ENCODE measurements around the gene TSGA10IP.
A peak's percentile ranks its signal among the peaks of the same experiment; 100 is the strongest.

The TSGA10IP gene

GRCh38 chr11:65962141-65962564, 16.9 kb downstream of the TSGA10IP start:
- DNase-seq: no peak
- Mint-ChIP-seq H3K36me3 (peaks cover 41% of the 10 kb centered on the region), H3K27ac (peak overlapping the region; percentile 98), H3K4me3 (peak overlapping the region; percentile 98), H3K27me3 (no peaks in the 10 kb centered on the region), H3K9me3 (no peaks in the 10 kb centered on the region), H3K4me1 (peaks cover 52% of the 10 kb centered on the region)
- CTCF ChIA-PET: interaction anchor here (0.7 kb wide), 1 partner anchor 76 kb away, joined by 4 read pairs; no protein-coding TSS in a partner anchor

GRCh38 chr11:65964906-65965305, 19.6 kb downstream of the TSGA10IP start:
- Mint-ChIP-seq H3K27me3 (no peaks in the 10 kb centered on the region), H3K9me3 (no peaks in the 10 kb centered on the region), H3K4me3 (no peak overlapping the region), H3K27ac (no peak overlapping the region), H3K4me1 (peaks cover 37% of the 10 kb centered on the region), H3K36me3 (peaks cover 57% of the 10 kb centered on the region)
- DNase-seq: no peak
- CTCF ChIA-PET: interaction anchor here (2.1 kb wide), 1 partner anchor 76 kb away, joined by 7 read pairs; the partner anchor contains the start of gene FIBP

GRCh38 chr11:65965986-65966762, 20.9 kb downstream of the TSGA10IP start:
- no peak for DNase-seq
- CTCF ChIA-PET: interaction anchor here (2.1 kb wide), 1 partner anchor 77 kb away, joined by 7 read pairs; the partner anchor contains the start of gene FIBP
- peak overlapping the region; percentile 6 for H3K27ac Mint-ChIP-seq
- H3K9me3 Mint-ChIP-seq: no peaks in the 10 kb centered on the region
- H3K4me1 Mint-ChIP-seq: peaks cover 31% of the 10 kb centered on the region
- H3K36me3 Mint-ChIP-seq: peaks cover 63% of the 10 kb centered on the region
- H3K27me3 Mint-ChIP-seq: no peaks in the 10 kb centered on the region
- no peak overlapping the region for H3K4me3 Mint-ChIP-seq

- Mint-ChIP-seq H3K27ac (no peak overlapping the region), H3K4me1 (peaks cover 23% of the 10 kb centered on the region)
- CTCF ChIA-PET: no interaction called here
These were observed 22.2 kb downstream of the TSGA10IP start for GRCh38 chr11:65967329-65967934.

GRCh38 chr11:65968600-65969482, 23.6 kb downstream of the TSGA10IP start:
- CTCF ChIA-PET: no interaction called here
- H3K9me3 Mint-ChIP-seq: no peaks in the 10 kb centered on the region
- no peaks in the 10 kb centered on the region for H3K27me3 Mint-ChIP-seq
- no peak overlapping the region for H3K4me3 Mint-ChIP-seq
- peaks cover 64% of the 10 kb centered on the region for H3K36me3 Mint-ChIP-seq
- DNase-seq: no peak
- H3K4me1 Mint-ChIP-seq: peaks cover 13% of the 10 kb centered on the region
- no peak overlapping the region for H3K27ac Mint-ChIP-seq

More at GRCh38 chr11:65967329-65967934, 22.2 kb downstream of the TSGA10IP start:
- Mint-ChIP-seq H3K9me3 (no peaks in the 10 kb centered on the region), H3K36me3 (peaks cover 64% of the 10 kb centered on the region), H3K4me3 (no peak overlapping the region), H3K27me3 (no peaks in the 10 kb centered on the region)
- DNase-seq: no peak

GRCh38 chr11:65972116-65972515, 26.8 kb downstream of the TSGA10IP start:
- DNase-seq: no peak
- Mint-ChIP-seq H3K9me3 (no peaks in the 10 kb centered on the region), H3K36me3 (peaks cover 52% of the 10 kb centered on the region), H3K27ac (no peak overlapping the region), H3K4me3 (no peak overlapping the region), H3K4me1 (peaks cover 6% of the 10 kb centered on the region), H3K27me3 (no peaks in the 10 kb centered on the region)
- CTCF ChIA-PET: interaction anchor here (1.7 kb wide), 1 partner anchor 74 kb away, joined by 3 read pairs; no protein-coding TSS in a partner anchor

GRCh38 chr11:65973439-65974110, 28.3 kb downstream of the TSGA10IP start:
- DNase-seq: no peak
- peaks cover 6% of the 10 kb centered on the region for H3K4me1 Mint-ChIP-seq
- H3K27me3 Mint-ChIP-seq: no peaks in the 10 kb centered on the region
- CTCF ChIA-PET: no interaction called here
- no peaks in the 10 kb centered on the region for H3K9me3 Mint-ChIP-seq
- peaks cover 51% of the 10 kb centered on the region for H3K36me3 Mint-ChIP-seq
- no peak overlapping the region for H3K4me3 Mint-ChIP-seq
- H3K27ac Mint-ChIP-seq: no peak overlapping the region

GRCh38 chr11:65975771-65976170, 30.5 kb downstream of the TSGA10IP start:
- Mint-ChIP-seq H3K36me3 (peaks cover 46% of the 10 kb centered on the region), H3K4me1 (peaks cover 3% of the 10 kb centered on the region), H3K27me3 (no peaks in the 10 kb centered on the region), H3K27ac (no peak overlapping the region), H3K4me3 (no peak overlapping the region), H3K9me3 (no peaks in the 10 kb centered on the region)
- CTCF ChIA-PET: interaction anchor here (0.7 to 1.1 kb wide), 2 partner anchors 90 to 156 kb away, joined by 3 to 4 read pairs; no protein-coding TSS in a partner anchor
- no peak for DNase-seq

- CTCF ChIA-PET: interaction anchor here (0.7 to 1.8 kb wide), 3 partner anchors 91 to 157 kb away, joined by 3 to 6 read pairs (median 4); no protein-coding TSS in a partner anchor
- Mint-ChIP-seq H3K27me3 (no peaks in the 10 kb centered on the region), H3K9me3 (no peaks in the 10 kb centered on the region)
These were observed 31.2 kb downstream of the TSGA10IP start for GRCh38 chr11:65976216-65977176.

GRCh38 chr11:65977621-65978390, 32.5 kb downstream of the TSGA10IP start:
- Mint-ChIP-seq H3K27me3 (no peaks in the 10 kb centered on the region), H3K9me3 (no peaks in the 10 kb centered on the region), H3K27ac (no peak overlapping the region), H3K4me3 (no peak overlapping the region), H3K4me1 (peaks cover 3% of the 10 kb centered on the region), H3K36me3 (peaks cover 38% of the 10 kb centered on the region)
- DNase-seq: no peak
- CTCF ChIA-PET: interaction anchor here (1.8 kb wide), 1 partner anchor 93 kb away, joined by 6 read pairs; no protein-coding TSS in a partner anchor

More at GRCh38 chr11:65976216-65977176, 31.2 kb downstream of the TSGA10IP start:
- no peak for DNase-seq
- Mint-ChIP-seq H3K36me3 (peaks cover 46% of the 10 kb centered on the region), H3K27ac (no peak overlapping the region), H3K4me1 (peaks cover 3% of the 10 kb centered on the region), H3K4me3 (no peak overlapping the region)

- Mint-ChIP-seq H3K27ac (peak overlapping the region; percentile 24), H3K36me3 (peaks cover 31% of the 10 kb centered on the region), H3K9me3 (no peaks in the 10 kb centered on the region), H3K4me3 (no peak overlapping the region), H3K4me1 (peaks cover 2% of the 10 kb centered on the region), H3K27me3 (no peaks in the 10 kb centered on the region)
- DNase-seq: no peak
- CTCF ChIA-PET: interaction anchor here (1.8 kb wide), 1 partner anchor 94 kb away, joined by 6 read pairs; no protein-coding TSS in a partner anchor
These were observed 33.3 kb downstream of the TSGA10IP start for GRCh38 chr11:65978391-65979238.

All from activated naive CD4-positive, alpha-beta T cell treated with anti-CD3 and anti-CD28 coated beads, Interleukin-2, amount 10 ng/mL, durations not matched to agents 7 days and 5 days (primary cell).